Mononuclear cell (primary cell): ENCODE data around the gene UNKL. TPM values are rescaled to one million over a fixed set of nuclear protein-coding genes. Genes with fewer than 3 reads are reported as not detected.
A peak's percentile ranks its signal among the peaks of the same experiment; 100 is the strongest.

ENCODE experiments used
- H3K27me3 ChIP-seq: 2 replicates; pipeline ENCODE4 v1.6.0; 2011; ENCODE audit warnings: low read length, control low read depth; ENCODE audit not compliant: insufficient read depth
- H3K4me1 ChIP-seq: 2 replicates; pipeline ENCODE4 v1.5.1; 2011; ENCODE audit warnings: mild to moderate bottlenecking, low read length, control low read depth; ENCODE audit not compliant: insufficient read depth
- H3K4me3 ChIP-seq: 2 replicates; pipeline ENCODE4 v1.5.1; 2011; ENCODE audit warnings: mild to moderate bottlenecking, low read length, moderate library complexity
- H3K9me3 ChIP-seq: 2 replicates; pipeline ENCODE4 v1.5.1; 2011; ENCODE audit warnings: low read depth, mild to moderate bottlenecking, control low read depth, low read length
- total RNA-seq: library from RNA; depleted of rRNA; stranded (reverse); fragments of >200 nt; gene quantifications from one replicate; pipeline ENCODE4 v1.2.3, GENCODE V29; 2012

Gene UNKL
- 18.4 TPM for total RNA-seq

- Histone ChIP-seq H3K4me1 (peaks cover 21% of the 10 kb centered on the region), H3K27me3 (no peaks in the 10 kb centered on the region), H3K4me3 (peak within 1 kb of the TSS; percentile 77), H3K9me3 (no peaks in the 10 kb centered on the region)
These were observed at the start of gene UNKL for GRCh38 chr16:1414532-1415260. TSS of gene UNKL (minus strand) at chr16:1414704. CDS start at chr16:1414691, 13 bp downstream.

- Histone ChIP-seq H3K4me1 (peaks cover 5% of the 10 kb centered on the region), H3K4me3 (no peak overlapping the region), H3K27me3 (no peaks in the 10 kb centered on the region), H3K9me3 (no peaks in the 10 kb centered on the region)
These were observed 46.6 kb upstream of the UNKL start for GRCh38 chr16:1461146-1461545.

GRCh38 chr16:1460602-1461138 is 46.2 kb upstream of the UNKL start:
- Histone ChIP-seq H3K27me3 (no peaks in the 10 kb centered on the region), H3K9me3 (no peaks in the 10 kb centered on the region), H3K4me3 (no peak overlapping the region), H3K4me1 (peaks cover 5% of the 10 kb centered on the region)

- Histone ChIP-seq H3K27me3 (no peaks in the 10 kb centered on the region), H3K4me3 (no peak overlapping the region), H3K9me3 (no peaks in the 10 kb centered on the region), H3K4me1 (peaks cover 5% of the 10 kb centered on the region)
These were observed 45.5 kb upstream of the UNKL start for GRCh38 chr16:1459967-1460366.

- H3K4me3 ChIP-seq = no peak overlapping the region
- H3K27me3 ChIP-seq = no peaks in the 10 kb centered on the region
- no peaks in the 10 kb centered on the region for H3K9me3 ChIP-seq
- peaks cover 5% of the 10 kb centered on the region for H3K4me1 ChIP-seq
These were observed 44.5 kb upstream of the UNKL start for GRCh38 chr16:1458977-1459341.

GRCh38 chr16:1458336-1458976 is 44.0 kb upstream of the UNKL start:
- H3K4me1 ChIP-seq = peaks cover 5% of the 10 kb centered on the region
- H3K4me3 ChIP-seq = no peak overlapping the region
- no peaks in the 10 kb centered on the region for H3K27me3 ChIP-seq
- no peaks in the 10 kb centered on the region for H3K9me3 ChIP-seq

- H3K4me1 ChIP-seq = peaks cover 5% of the 10 kb centered on the region
- no peaks in the 10 kb centered on the region for H3K9me3 ChIP-seq
- no peak overlapping the region for H3K4me3 ChIP-seq
- H3K27me3 ChIP-seq = no peaks in the 10 kb centered on the region
These were observed 43.2 kb upstream of the UNKL start for GRCh38 chr16:1457489-1458245.

- no peaks in the 10 kb centered on the region for H3K27me3 ChIP-seq
- H3K4me3 ChIP-seq = no peak overlapping the region
- no peaks in the 10 kb centered on the region for H3K9me3 ChIP-seq
- peaks cover 5% of the 10 kb centered on the region for H3K4me1 ChIP-seq
These were observed 42.4 kb upstream of the UNKL start for GRCh38 chr16:1456951-1457350.

- peaks cover 5% of the 10 kb centered on the region for H3K4me1 ChIP-seq
- H3K27me3 ChIP-seq = no peaks in the 10 kb centered on the region
- H3K9me3 ChIP-seq = no peaks in the 10 kb centered on the region
- H3K4me3 ChIP-seq = no peak overlapping the region
These were observed 41.0 kb upstream of the UNKL start for GRCh38 chr16:1455190-1456171.

GRCh38 chr16:1454561-1454960 is 40.1 kb upstream of the UNKL start:
- peaks cover 5% of the 10 kb centered on the region for H3K4me1 ChIP-seq
- no peaks in the 10 kb centered on the region for H3K9me3 ChIP-seq
- no peaks in the 10 kb centered on the region for H3K27me3 ChIP-seq
- H3K4me3 ChIP-seq = no peak overlapping the region

GRCh38 chr16:1453316-1453715 is 38.8 kb upstream of the UNKL start:
- Histone ChIP-seq H3K4me3 (no peak overlapping the region), H3K27me3 (no peaks in the 10 kb centered on the region), H3K4me1 (peaks cover under 1% of the 10 kb centered on the region), H3K9me3 (no peaks in the 10 kb centered on the region)

- Histone ChIP-seq H3K27me3 (no peaks in the 10 kb centered on the region), H3K9me3 (no peaks in the 10 kb centered on the region), H3K4me1 (no peaks in the 10 kb centered on the region), H3K4me3 (no peak overlapping the region)
These were observed 38.0 kb upstream of the UNKL start for GRCh38 chr16:1452530-1452929.

GRCh38 chr16:1451702-1452392 is 37.3 kb upstream of the UNKL start:
- Histone ChIP-seq H3K27me3 (no peaks in the 10 kb centered on the region), H3K4me3 (no peak overlapping the region), H3K4me1 (no peaks in the 10 kb centered on the region), H3K9me3 (no peaks in the 10 kb centered on the region)

GRCh38 chr16:1450841-1451240 is 36.3 kb upstream of the UNKL start:
- no peak overlapping the region for H3K4me3 ChIP-seq
- no peaks in the 10 kb centered on the region for H3K9me3 ChIP-seq
- H3K4me1 ChIP-seq = no peaks in the 10 kb centered on the region
- H3K27me3 ChIP-seq = no peaks in the 10 kb centered on the region
